HG02610 (cell line): ENCODE results near the gene HOXD10.

Experiments
- ATAC-seq: cut with Tn5 transposase; IDR thresholded peaks from one replicate; pipeline ENCODE4 v1.9.1; 2021; ENCODE audit warnings: mild to moderate bottlenecking, moderate library complexity; ENCODE audit not compliant: unreplicated experiment

Gene HOXD10

DNA sequence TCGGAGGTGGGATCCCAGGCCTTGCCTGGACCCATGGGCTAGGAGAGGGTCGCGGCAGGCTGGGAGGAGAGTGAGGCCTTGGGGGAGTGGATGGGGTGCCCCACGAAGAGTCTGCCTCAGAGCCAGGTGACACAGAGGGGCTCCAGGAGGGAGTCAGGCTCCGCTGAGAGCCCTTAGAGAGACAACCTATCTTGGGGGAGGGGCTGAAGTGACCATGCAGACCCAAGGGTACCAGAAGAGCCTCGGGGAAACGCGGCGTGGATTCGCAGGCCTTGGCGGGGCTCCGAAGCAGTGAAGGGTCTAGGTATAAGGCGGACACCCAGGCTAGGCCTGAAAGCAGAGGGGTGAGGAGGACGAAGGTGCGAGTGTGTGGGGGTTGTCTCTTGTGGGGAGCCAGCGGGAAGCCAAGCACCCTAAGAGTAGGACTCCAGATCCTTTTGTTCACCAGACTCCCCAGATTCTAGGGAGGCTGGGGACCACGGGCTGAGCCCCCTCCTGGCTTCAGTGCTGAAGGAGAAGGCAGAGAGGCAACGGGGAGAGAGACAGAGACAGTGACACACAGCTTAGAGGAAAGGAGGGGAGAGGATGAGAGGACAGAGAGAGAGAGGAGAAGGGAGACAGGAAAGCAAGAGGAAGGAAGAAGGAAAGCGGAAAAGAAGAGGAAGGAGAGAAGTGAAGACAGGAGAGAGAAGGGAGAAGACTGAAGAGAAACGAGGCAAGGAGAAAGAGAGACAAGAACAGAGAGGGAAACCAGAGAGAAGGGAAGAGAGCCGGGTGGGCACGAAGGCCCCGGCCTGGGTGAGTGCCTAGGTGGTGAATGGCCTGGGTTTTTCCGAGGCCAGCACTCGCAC lies 10.6 kb upstream of the HOXD10 start:
- ATAC-seq = no peak

- no peak for ATAC-seq
These were observed 9.7 kb upstream of the HOXD10 start, which contains the start of gene HOXD11 for GRCh38 chr2:176106581-176107539. Gene HOXD11 (plus strand): TSS chr2:176107280. CDS start chr2:176107356, 76 bp downstream.

DNA sequence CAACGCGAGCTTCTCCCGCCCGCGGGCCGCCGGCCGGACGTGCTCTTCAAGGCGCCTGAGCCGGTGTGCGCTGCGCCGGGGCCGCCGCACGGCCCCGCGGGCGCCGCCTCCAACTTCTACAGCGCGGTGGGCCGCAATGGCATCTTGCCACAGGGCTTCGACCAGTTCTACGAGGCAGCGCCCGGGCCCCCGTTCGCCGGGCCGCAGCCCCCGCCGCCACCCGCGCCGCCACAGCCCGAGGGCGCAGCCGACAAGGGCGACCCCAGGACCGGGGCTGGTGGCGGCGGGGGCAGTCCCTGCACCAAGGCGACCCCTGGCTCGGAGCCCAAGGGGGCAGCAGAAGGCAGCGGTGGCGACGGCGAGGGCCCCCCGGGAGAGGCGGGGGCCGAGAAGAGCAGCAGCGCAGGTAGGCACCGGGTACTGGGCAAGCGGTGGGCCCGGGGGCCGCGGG lies 8.8 kb upstream of the HOXD10 start:
- no peak for ATAC-seq

DNA sequence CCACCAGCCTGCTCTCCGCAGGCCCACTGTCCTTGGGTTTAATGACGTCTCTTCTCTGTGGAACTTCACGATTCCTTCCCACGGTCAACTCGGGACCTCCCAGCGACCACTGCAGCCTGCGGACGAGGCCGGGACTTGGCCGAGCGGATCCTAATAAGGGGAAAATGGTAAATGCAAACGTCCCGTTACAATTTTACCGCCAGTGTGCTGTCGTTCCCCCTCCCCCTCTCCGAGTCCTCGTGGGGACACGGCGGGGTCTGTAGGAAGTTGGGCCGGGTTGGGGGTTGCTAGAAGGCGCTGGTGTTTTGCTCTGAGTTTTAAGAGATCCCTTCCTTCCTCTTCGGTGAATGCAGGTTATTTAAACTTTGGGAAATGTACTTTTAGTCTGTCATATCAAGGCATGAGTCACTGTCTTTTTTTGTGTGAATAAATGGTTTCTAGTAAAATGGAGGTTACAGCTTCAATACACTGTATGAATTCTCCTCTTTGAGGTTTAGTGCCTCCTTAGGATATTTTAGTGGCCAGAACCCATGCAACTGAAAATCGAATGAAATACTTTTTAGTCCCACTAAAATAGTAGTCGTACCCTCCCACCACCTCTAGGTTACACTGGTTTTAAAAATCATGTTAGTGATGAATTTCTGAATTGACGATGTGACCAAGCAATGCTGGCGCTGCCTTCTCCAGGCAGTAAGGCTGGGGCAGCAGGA lies 7.2 kb upstream of the HOXD10 start:
- no peak for ATAC-seq

DNA sequence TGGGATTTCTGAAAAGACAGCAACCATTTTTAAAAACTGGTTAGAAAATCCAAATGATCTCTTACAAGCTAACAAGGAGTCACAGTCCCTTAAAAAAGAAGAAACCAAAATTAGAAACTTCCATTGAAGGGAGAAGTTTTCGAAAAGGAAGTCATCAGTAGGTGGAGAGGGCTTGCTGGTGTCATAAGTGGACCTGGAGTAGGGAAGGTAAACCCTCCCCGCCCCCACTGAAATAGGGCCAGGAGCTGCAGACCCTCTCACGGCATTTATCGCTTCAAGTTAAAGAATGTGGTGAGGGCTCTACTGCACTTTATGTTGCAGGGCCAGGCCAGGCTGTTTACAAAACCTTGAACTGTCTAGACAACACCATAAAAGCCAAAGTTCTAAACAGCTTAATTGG lies 6.6 kb upstream of the HOXD10 start:
- no peak for ATAC-seq

GRCh38 chr2:176110415-176111308 lies 5.9 kb upstream of the HOXD10 start:
- no peak for ATAC-seq

- no peak for ATAC-seq
These were observed 5.3 kb upstream of the HOXD10 start for GRCh38 chr2:176111309-176111663.

GRCh38 chr2:176111846-176112374 lies 4.7 kb upstream of the HOXD10 start:
- no peak for ATAC-seq

DNA sequence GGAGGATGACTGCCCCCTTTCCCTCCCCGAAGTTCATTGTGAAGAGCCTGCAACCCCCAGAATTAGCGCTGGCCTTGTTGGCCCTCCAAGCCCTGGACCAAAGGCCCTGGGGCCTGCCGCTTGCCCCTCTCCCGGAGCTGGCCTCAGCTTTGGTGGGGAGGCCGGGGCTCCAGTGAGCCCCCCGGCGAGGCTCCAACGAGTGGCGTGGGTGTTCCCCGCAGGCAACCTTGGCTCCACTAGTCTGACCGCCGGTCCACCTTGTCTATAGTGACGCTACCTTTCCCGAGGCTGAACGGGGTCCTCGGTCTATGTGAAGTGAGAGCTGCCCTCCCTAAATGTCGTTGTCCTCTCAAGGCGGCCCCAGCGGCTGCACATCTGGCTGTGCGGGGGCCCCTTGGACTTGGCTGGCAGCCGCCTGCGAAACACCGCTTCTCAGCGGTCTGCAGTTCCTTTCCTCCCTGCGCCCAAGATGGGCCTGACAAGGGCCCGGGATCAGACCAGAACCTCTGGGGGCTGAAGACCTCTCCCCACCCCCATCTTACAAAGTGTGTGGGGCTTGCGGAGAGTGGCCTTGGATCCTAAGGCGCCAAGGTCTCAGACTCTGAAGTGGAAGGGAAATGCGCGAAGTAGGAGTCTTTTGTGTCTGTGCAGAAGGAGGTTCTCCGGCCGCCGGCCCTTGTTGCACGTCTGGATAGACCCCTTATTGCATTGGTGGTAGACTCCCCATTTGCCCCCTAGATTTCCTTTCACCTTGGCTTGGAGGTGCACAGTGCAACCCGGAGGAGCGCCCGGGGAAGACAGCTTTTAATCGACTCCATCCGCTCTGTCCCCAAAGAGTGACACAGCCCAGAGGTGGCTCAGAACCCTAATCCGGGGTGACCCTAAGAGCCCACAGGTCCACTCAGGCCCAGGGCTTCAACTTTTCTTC lies 3.9 kb upstream of the HOXD10 start:
- no peak for ATAC-seq

DNA sequence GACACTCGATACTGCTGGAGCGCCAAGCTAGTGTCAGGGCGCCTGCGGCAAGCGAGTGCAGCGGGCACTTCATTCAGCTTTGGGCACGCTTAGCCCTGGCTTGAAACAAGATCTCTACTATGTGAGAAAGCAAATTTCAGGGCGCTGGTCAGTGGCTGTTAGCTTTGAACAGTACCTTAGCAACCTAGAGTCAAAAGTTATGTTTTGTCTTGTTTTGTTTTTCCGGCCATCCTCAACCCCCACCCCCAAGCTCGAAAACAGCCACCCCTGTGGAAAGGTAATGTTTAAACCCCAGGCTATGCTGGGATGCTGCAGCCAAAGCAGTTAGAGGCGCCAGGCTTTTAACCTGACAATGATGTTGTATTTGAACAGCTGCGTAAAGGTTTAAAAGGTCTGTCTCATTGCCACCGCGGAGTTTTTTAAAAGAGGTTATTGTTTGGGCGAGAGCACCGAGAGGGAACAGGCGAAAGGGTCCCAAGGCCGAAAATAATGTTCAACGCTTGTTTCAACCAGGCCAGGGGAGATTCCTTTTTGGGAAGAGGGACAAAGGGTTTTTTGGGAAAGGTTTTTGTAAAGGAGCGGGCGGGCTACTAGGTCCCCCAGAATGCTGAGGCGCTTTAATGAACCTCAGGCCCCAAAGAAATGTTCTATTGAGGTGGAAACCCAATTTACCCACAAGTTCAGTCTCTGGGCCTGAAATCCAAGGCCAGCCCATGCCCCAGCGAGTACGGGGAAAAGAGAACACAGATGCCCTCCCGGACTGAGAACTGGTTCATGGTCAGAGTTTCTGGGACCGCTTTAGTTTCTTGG lies 2.3 kb upstream of the HOXD10 start:
- no peak for ATAC-seq

DNA sequence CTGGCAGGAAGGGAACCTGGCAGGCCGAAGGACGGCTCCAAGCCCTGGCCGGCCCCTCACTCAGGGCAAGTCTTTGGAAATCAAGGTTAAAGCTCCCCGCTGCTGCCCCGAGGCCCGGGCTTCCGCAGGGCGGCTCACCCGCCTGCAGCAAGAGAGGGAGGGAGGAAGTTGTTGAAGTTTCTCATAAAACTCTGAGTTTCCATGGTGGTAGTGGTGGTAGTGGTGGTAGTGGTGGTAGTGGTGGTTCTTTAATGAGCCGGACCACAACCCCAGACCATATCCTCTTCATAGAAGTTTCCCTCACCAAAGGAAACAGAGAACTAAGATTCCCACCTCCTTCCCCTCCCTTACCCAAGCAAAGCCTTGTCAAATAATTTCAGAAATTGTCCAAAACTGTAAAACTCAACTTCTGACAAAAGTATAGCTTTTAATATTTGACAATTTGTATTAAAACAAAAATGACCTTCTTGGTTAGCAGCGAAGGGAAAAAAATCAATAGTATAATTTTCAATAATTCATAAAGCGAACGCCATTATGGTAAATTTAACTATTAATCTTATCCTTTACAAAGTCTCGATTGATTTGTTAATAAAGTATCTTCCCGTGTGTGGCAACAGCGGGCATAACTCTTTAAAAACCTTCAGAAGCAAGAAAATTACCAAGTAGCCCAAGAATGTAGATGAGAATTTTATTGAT lies 1.5 kb upstream of the HOXD10 start:
- no peak for ATAC-seq

GRCh38 chr2:176117162-176117822 lies 714 bp downstream of the HOXD10 start:
- ATAC-seq = no peak

- ATAC-seq = no peak
These were observed 1.3 kb downstream of the HOXD10 start for GRCh38 chr2:176117823-176118371.

GRCh38 chr2:176118601-176119339 lies 2.2 kb downstream of the HOXD10 start:
- no peak for ATAC-seq

GRCh38 chr2:176120364-176121189 lies 4.0 kb downstream of the HOXD10 start:
- ATAC-seq = no peak
